ENCODE measurements around the gene KCTD10. TPM values are rescaled to one million over a fixed set of nuclear protein-coding genes. Genes with fewer than 3 reads are reported as not detected.

Gene KCTD10
- total and polyA plus RNA-seq, 9 of the 15 experiments (the other 6 are each of a cell fraction or from before 2014, with no cell fraction given), result 1.9 to 37.5 (median 15.7) TPM

GRCh38 chr12:109461049-109461845 is 15.9 kb downstream of the KCTD10 start (continued):
- TF ChIP-seq SRSF1 (IDR thresholded peaks at IDR 0.05; ENCODE audit: low read depth, low read length) (no peak), RNF2 (IDR thresholded peaks at IDR 0.05) (peak; percentile 49; the same call in 1 of the 2 replicates), ZZZ3 (IDR thresholded peaks at IDR 0.05) (no peak), MBD1 (CRISPR knock-in tag; IDR thresholded peaks at IDR 0.05) (no peak), ZNF232 (CRISPR knock-in tag; IDR thresholded peaks at IDR 0.05) (no peak), ADNP (tag; IDR thresholded peaks at IDR 0.05) (no peak), EZH2 (IDR thresholded peaks at IDR 0.05; ENCODE audit: borderline replicate concordance, low read depth, low read length) (no peak), ZC3H8 (IDR thresholded peaks at IDR 0.05) (no peak), SMARCE1 (IDR thresholded peaks at IDR 0.05) (no peak), MEF2A (IDR thresholded peaks at IDR 0.05; ENCODE audit: control insufficient read depth, low read depth, low read length) (no peak), STAT6 (CRISPR knock-in tag; IDR thresholded peaks at IDR 0.05) (no peak), TRIM25 (IDR thresholded peaks at IDR 0.05; ENCODE audit: borderline replicate concordance) (no peak), ZKSCAN1 (IDR thresholded peaks at IDR 0.05; ENCODE audit: low read depth, low read length) (no peak), GABPA (tag; conservative IDR thresholded peaks at IDR 0.05; ENCODE audit: low read depth) (peak; percentile 89), NKRF (IDR thresholded peaks at IDR 0.05; ENCODE audit: borderline replicate concordance) (no peak; the same call in 1 of the 2 replicates), MTA3 (IDR thresholded peaks at IDR 0.05; ENCODE audit: borderline replicate concordance) (no peak)
- TF ChIP-seq, protein P1, sequence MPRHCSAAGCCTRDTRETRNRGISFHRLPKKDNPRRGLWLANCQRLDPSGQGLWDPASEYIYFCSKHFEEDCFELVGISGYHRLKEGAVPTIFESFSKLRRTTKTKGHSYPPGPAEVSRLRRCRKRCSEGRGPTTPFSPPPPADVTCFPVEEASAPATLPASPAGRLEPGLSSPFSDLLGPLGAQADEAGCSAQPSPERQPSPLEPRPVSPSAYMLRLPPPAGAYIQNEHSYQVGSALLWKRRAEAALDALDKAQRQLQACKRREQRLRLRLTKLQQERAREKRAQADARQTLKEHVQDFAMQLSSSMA (CRISPR knock-in tag; IDR thresholded peaks at IDR 0.05), result no peak
